Dermis microvascular lymphatic vessel endothelial cell (primary cell): ENCODE data around the gene SMYD3. TPM values are rescaled to one million over a fixed set of nuclear protein-coding genes. Genes with fewer than 3 reads are reported as not detected.
"Not testable (repeated sequence)": the region's sequence is repeated elsewhere in the genome, so short reads cannot be mapped to it uniquely, and the experiment has no call there.

Experiments used
- DNase-seq, 2 donors: peaks; one replicate each; pipeline versions ENCODE4 v3.0.0 to v3.0.0-alpha.2; 2010; ENCODE audit warnings: low read depth in 2 of 2
- total RNA-seq: library from RNA; depleted of rRNA; stranded (reverse); fragments of >200 nt; gene quantifications from 2 replicates; pipeline ENCODE4 v1.2.1, GENCODE V29; 2014

The SMYD3 gene
- total RNA-seq, 1 donor from 2014 or later = 17.8 TPM

DNA sequence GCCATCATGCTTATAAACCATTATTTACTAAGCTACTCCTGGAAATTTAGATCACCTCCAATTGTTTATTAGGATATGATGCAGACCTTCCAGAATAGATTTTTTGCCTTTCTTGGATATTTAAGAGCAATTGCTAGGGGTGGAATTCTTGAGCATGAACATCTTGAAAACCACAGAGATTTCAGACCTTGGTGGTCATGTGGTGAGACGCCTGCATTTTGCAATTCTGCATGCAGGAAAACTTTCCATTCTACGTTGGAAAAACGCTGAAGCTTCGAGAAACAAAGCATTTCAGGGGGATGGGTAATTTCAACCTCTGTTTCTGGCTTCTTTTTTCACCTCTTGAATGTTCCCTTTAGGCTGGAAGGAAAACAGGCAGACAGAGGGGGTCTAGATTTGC is 756.0 kb downstream of the SMYD3 start:
- DNase-seq = no peak

DNA sequence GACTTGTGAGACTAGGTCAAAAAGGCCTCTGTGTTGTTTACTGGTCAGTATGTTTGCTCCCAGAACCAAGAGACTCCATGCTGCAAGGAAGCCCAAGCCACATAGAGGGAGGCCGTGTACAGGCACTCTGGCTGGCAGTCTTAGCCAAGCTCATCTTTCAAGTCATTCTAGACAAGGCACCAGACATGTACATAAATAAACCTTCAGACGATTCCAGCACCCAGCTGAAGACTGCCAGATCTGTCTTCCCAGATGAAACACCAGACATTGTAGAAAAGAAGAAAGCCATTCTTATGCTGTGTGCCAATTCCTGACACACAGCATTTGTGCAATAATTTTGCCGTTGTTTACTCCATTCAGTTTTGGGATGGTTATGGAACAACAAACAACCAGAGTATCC is 756.8 kb downstream of the SMYD3 start:
- no peak for DNase-seq

DNA sequence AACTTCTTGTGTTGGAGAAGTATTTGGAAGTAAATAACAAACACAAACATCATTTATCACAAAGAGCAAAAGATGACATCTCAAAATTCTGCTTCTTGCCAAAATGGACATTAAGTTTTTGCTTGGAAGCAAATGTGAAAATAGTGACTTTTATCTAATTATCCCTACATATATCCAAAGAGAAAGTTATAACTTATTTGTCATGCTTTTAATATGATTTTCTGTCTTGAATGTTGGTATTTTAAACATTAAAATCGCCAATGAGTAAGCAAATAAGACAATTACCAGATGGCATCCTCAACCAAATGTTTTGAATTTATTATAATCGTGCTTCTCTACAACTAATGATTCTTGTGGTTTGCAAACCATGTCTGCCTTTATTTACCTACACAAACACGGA is 758.0 kb downstream of the SMYD3 start:
- DNase-seq = no peak

DNA sequence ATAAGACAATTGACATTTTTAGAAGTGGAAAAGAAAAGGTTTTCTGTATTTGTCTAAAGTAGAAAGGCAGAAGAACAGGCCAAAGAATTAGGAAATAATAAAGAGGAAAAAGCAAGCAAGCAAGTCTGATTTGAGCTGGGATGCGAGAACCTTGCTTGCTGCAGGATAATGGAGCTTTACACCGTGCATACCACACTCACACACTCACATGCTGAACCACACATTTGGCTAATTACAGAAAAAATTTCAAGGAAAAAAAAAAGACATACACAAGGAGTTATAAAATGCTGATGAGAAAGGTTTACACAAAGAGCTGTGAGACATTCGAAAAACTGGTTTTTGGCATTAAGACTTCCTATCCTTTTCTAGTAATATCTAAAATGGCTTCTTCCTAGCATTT is 758.4 kb downstream of the SMYD3 start:
- no peak for DNase-seq

DNA sequence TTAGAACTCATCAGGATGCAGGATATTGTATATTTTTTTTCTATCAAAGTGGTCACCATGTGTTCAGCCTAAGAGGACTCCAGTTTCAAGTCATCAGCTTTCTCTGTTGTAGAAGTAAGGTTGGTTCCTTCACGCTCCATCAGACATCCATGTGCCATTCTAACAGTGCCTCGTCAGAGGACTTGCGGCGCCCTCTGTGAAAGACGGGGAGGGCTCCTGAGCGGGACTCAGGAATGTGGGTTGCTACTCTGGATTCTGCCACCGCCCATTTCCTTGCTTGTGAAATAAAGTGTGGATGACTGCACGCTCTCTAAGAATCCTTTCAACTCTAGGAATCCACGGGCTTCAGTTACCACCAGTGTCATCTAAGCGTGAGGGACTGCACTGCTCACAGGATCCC is 758.8 kb downstream of the SMYD3 start:
- no peak for DNase-seq

DNA sequence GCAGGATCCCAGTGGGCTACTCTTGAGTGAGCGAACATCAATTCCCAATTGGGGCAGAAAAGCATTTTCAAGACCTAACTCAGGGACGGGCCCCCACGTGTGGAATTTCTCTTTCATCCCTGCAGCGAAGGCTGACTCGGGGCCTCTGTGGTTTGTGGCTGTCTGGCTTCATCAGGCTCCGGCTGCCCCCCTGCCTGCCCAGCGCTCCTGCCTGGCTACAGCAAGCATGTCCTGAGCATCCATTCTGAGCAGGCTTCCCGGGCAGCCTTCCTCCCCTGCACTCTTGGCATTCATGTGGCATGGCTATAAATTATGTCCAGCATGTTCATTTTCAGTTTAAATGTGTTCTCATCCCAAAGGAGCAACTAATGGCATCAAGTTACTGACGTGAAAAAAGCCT is 764.2 kb downstream of the SMYD3 start:
- DNase-seq = no peak

DNA sequence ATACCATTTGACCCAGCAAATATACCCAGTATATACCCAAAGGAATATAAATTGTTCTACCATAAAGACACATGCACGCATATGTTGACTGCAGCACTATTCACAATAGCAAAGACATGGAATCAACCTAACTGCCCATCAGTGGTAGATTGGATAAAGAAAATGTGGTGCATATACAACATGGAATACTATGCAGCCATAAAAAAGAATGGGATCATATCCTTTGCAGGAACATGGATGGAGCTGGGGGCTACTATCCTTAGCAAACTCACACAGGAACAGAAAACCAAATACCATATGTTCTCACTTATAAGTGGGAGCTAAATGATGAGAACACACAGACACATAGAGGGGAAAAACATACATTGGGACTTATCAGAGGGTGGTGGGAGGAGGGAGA is 766.7 kb downstream of the SMYD3 start:
- not testable (repeated sequence) for DNase-seq

DNA sequence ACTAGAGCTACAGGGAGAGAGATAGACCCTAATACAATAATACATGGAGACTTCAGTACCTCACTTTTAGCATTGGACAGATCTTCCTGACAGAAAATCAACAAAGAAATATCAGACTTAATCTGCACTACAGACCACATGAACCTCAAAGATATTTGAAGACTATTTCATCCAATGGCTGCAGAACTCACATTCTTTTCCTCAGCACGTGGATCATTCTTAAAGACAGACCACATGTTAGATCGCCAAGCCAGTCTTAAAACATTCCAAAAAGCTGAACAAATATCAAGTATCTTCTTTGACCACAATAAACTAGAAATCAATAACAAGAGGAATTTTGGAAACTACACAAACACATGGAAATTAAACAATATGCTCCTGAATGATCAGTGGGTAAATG is 776.3 kb downstream of the SMYD3 start:
- no peak for DNase-seq

DNA sequence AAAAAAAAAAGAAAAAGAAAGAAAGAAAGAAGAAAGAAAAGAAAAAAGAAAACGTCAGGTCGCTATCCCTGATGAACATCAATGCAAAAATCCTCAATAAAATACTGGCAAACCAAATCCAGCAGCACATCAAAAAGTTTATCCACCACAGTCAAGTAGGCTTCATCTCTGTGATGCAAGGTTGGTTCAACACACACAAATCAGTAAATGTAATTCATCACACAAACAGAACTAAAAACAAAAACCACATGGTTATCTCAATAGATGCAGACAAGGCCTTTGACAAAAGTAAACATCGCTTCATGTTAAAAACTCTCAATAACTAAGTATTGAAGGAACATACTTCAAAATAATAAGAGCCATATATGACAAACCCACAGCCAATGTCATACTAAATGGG is 779.0 kb downstream of the SMYD3 start:
- not testable (repeated sequence) for DNase-seq

DNA sequence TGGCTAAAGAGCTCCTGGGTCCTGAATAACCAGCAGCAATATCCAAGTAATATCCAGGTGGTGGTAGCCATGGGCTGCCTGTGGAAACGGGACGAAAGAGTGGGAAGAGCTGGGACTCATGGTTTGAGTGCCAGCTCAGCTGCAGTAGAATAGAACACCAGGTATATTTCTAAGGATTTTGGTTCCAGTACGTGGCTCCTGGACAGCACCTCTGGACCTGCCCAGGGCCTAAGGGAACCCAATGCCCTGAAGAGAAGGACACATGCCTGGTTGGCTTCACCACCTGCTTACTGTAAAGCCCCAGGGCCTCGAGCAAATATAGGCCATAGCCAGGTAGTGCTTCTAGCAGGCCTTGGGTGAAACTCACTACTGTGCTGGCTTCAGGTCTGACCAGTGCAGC is 785.6 kb downstream of the SMYD3 start:
- DNase-seq = no peak

DNA sequence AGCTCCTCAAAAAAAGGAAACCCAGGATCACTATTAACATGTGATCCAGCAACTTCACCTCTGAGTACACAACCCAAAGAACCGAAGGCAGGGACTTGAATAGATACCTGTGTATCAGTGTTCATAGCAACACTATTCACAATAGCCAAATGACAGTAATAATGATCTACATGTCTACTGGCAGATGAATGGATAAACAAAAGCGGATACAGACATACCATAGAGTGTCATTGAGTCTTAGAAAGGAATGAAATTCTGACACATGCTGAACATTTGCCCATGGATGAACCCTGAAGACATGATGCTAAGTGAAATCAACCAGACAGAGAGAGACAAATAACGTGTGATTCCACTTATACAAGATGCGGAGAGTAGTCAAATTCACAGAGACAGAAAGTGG is 788.1 kb downstream of the SMYD3 start:
- DNase-seq = no peak

DNA sequence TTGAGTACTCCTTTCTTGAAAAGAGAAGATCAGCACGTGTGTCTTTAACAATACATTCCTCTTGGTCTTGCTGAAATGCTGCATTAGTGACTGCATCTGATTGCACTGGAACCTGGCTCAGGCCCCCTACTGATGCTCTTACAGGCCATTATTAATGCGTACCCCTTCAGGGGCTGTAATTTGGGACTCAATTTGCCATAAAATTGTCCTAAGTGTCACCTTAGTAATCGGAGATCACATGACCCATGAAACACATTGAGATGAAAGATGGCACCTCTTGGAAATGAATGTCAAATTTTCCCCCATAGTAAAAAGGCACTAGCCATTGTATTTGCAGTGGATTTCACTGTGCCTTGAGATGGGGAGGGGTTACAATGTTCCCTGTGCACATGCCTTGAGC is 789.0 kb downstream of the SMYD3 start:
- no peak for DNase-seq

DNA sequence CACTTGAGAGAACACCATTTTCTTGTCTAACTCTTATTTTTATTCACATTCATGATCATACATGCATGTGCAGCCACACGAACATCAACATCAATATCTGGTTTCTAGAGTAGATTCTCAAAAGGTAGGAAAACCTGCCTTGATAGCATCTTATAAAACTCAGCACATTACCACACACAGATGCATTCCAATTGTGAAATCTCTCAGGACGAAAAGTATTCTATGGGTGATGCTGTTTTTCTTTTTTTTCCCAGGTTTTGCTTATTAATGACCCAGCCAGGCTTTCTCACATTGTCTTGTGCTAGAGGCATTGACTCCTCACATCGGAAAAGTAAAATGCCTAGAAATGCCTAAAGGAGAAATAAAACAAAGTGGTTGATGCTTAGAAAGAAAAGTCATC is 789.5 kb downstream of the SMYD3 start:
- DNase-seq = no peak

DNA sequence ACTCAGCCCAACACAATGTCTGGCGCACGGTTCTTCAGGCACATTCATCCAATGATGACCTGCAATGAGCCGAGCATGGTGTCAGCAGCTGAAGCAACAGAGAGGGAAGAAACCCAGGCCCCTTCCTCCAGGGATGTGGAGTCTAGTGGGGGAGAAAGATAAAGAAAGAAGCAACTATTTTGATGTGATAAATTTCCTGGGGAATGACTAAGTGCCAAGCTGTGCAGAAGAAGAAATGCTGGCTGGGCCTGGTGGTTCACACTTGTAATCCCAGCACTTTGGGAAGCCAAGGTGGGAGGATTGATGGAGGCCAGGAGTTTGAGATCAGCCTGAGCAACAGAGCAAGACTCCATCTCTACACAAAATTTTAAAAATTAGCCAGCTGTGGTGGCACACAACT is 790.5 kb downstream of the SMYD3 start:
- DNase-seq = no peak

DNA sequence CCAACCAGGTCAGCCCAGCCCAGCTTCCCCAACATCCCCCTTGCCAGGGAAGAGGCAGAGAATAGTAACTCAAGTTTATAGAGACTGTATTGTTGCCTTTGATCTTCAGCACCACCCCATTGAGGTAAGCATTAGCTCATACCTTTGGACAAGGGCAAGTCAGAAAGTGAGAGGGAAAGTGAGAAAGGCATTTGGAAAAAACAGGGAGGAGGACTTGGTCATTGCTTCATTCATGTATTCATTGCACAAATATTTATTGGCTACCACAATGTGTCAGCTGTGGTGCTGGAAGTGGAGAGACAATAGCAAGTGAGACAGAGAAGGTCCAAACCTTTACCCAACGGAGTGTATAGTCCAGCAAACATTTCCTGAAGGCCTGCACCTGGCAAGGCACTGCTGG is 791.1 kb downstream of the SMYD3 start:
- no peak for DNase-seq

DNA sequence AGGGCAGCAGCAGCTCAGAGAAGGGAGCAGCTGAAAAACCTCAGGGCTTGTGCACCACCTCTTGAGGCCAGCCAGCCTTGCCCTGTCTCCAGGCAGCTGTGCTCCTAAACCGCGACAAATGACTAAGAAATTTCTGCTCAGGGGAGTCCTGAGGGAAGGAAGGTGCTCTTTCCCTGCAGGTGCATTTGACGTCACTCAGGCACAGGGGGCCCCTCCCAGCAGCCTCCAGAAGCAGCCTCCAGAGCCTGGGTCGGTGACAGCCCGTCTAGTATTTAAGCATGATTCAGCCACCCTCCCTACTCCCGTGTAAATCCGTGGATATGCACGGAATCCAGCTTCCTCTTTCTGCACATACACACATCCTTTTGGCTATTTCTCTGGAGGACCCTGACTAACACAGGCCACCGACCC is 791.8 kb downstream of the SMYD3 start:
- DNase-seq = peak in 1 of 2 donors; percentile 13

DNA sequence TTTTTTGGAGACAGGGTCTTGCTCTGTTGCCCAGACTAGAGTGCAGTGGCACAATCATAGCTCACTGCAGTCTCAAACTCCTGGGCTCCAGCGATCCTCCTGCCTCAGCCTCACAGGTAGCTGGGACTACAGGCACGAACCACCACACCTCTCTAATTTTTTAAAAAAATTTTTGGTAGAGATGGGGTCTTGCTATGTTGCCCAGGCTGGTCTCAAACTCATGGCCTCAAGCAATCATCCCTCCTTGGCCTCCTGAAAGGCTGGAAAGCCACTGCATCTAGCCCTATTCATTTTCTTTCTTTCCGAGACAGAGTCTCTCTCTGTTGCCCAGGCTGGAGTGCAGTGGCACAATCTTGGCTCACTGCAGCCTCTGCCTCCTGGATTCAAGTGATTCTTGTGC is 793.1 kb downstream of the SMYD3 start:
- not testable (repeated sequence) for DNase-seq

DNA sequence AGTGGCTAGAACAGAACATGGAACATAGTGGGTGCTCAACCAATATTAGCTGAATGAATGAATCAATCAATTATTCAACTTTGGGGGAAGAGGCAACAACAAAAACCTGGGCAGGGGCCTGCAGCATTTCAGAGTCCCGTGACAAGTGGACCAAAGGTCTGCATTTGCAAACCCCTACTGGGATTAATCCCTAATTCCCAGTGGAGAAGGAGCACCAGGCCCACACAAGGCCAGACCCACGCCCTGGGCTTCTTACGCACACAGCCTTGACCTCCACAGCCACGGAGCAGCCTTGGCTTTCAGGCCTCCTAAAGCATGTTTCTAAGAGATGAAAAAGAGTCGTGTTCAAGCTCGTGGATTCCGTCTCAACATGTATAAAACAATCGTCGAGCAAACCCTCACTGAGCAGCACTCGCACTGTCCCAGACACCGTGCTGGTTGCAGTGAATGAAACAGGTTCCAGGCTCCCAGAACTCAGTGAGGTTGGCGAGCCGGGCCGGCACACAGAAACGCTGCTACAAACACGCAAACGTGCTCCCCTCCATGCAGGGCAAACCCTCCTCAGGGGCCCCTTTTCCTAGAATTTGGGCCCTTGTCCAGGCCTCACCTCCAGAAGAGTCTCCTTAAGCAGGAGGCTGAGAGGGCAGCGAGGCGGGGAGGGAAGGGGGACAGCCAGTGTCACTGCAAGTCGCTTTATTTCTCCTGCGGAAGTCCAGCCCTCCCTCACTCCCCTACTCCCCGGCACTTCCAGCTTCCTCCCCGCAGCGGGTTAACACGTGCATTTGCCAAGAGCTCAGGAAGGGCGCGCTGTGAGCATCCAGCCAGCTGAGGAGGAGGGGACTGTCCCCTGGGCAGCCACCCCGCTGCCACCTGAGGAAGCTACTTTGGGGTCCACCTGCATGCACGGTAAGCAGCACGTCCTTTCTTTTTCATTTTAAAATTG is 795.8 kb downstream of the SMYD3 start:
- no peak for DNase-seq

DNA sequence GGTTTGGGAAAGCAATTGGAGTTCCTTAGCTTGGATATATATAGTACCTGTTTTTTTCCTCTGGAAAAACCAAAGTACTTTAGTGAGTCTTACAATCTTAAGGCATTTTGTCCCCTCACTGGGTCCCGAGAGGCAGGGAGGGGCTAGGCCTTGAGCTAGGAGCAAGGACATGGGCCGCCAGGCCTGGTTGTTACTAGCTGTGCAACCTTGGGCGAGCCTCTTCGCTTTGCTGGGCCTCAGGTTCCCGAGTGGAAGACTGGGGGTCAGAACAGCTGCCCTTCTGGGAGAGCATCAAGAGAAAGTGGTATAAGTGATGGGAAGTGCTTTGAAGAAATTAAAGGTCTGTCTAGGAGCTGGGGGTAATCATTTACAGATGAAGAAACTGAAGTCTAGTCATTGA is 799.1 kb downstream of the SMYD3 start:
- no peak for DNase-seq

DNA sequence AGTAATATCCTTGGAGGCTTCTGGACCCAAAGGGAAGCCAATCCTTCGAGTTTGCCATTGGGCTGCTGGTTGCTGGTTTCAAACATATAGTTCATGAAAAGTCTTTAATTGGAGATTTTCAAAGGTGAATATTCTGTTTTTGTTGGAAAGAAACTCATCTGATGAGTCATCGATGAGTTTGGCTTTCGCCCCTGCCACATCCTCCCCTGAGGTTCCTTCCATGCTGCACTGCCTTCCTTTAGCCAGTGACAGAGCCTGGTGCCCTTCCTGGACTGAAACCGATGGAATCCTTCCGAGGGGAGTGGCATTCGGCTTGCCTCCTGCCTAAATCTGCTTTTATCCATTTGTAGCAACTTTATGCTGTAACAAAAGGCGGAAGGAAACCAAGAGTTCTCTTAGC is 802.3 kb downstream of the SMYD3 start:
- peak in 1 of 2 donors; percentile 36 for DNase-seq

DNA sequence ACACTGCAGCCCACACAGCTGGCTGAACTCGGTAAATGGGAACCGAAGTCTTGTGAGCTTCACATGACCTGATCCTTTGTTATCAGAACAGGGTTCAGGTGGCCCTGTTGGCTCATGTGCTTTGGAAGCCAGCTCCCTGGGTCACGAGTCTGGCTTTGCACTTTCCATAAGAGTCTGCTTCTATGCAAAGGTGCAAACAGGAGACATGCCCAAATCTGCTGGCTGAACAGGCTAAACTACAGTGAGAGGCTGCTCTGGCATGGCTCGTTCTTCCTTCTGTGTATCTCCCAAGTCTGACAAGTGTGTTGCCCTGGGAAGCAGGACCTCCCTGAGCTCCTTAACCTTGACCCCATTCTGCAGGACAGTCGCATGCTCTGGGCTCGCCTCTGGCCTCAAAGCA is 802.7 kb downstream of the SMYD3 start:
- no peak for DNase-seq

DNA sequence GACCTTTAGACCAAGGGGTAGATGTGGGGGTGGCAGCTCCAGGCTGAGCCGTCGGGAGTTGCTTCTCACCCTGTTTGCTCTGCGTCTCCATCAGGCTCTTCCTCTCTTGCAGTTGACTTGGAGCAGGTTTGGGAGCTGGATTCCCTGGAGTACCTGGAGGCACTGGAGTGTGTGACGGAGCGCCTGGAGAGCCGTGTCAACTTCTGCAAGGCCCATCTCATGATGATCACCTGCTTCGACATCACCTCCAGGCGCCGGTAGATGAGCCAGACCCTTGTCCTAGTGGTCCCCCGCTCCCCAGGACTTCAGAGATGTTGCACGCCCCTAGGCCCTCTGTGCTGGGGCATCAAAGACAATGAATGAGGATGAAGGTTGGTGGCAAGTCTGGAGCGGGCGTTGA is 804.7 kb downstream of the SMYD3 start:
- no peak for DNase-seq

DNA sequence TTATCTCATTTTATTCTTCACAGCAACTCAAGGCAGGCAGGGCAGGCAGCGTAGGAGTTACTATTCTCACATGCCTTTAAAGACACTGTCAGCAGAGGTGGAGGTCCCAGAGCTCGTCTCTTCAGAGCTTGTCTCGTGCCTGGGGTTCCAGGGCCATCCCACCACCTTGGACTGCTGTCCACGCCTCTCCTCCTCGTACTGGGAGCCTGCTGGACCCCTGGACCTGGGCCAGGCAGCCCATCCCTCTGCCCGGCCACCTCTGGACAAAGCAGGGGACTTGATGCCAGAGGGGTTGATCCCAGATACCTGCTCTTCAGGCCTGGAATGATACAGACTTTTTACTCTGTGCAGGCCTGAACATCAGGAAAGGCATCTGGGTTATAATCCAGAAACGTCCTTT is 805.4 kb downstream of the SMYD3 start:
- no peak for DNase-seq

DNA sequence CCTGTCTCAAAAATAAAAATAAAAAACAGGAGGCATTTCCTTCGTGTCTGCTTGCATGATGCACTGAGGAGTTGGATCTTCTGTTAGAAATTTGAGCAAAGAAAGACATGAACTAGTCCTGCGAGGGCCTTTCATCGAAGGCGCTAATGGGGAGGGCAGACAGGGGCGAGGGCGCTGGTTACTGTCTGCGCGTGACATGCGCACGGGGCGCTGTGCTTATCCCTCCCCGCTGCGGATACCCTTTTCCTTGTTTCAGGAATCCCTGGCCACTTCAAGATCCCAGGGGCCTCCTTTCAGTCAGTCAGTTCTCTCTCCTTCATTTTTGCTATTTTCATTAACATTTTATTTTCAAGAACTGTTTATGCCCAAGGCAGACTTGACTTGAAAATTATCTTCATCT is 806.4 kb downstream of the SMYD3 start:
- DNase-seq = no peak
